OCI-LY7 (cell line): ENCODE measurements around the gene STXBP1. TPM values are rescaled to one million over a fixed set of nuclear protein-coding genes. Genes with fewer than 3 reads are reported as not detected.

Experiments used
- BruUV-seq: library from RNA; stranded (reverse); fragments of 400-500 nt; replicated peaks from 2 replicates; lab custom pipeline; 2021; lab: Mats Ljungman, UMichigan
- CTCF ChIA-PET: fragments of 300-600 bp; sonication (Branson Sonifier 250); formaldehyde crosslinking; loops from one replicate; lab custom pipeline; 2022; ENCODE audit warnings: antibody characterized with exemption; ENCODE audit not compliant: unreplicated experiment; lab: Charles Lee
- POLR2A ChIA-PET: fragments of 300-600 bp; sonication (Branson Sonifier 250); formaldehyde crosslinking; loops from one replicate; lab custom pipeline; 2022; ENCODE audit warnings: antibody characterized with exemption; lab: Charles Lee
- DNase-seq: peaks from one replicate; pipeline ENCODE4 v3.0.0-alpha.2; 2015; ENCODE audit warnings: low spot score
- H2AFZ ChIP-seq: fragments of 200-600 bp; sonication (generic), shearing (Covaris generic); 2 replicates; pipeline ENCODE4 v1.6.1; 2014; ENCODE audit warnings: mild to moderate bottlenecking, antibody characterized with exemption, low read length, moderate library complexity
- H3K27ac ChIP-seq: fragments of 200-600 bp; sonication (generic); 2 replicates; pipeline ENCODE4 v1.5.1; 2014; ENCODE audit warnings: mixed run types, low read depth, mild to moderate bottlenecking, moderate library complexity, low read length, inconsistent platforms; ENCODE audit not compliant: poor library complexity, severe bottlenecking
- H3K36me3 ChIP-seq: fragments of 200-600 bp; sonication (generic); 2 replicates; pipeline ENCODE4 v1.6.1; 2014; ENCODE audit warnings: mild to moderate bottlenecking, antibody characterized with exemption, low read length, moderate library complexity, mixed read lengths; ENCODE audit not compliant: insufficient read depth
- H3K4me1 ChIP-seq: fragments of 200-600 bp; sonication (generic); 2 replicates; pipeline ENCODE4 v1.5.1; 2014; ENCODE audit warnings: mild to moderate bottlenecking, low read length; ENCODE audit not compliant: insufficient read depth, poor library complexity, severe bottlenecking
- H3K4me2 ChIP-seq: fragments of 200-600 bp; sonication (generic); 2 replicates; pipeline ENCODE4 v1.6.1; 2014; ENCODE audit warnings: mild to moderate bottlenecking, low read length
- H3K4me3 ChIP-seq: fragments of 200-600 bp; sonication (generic); 2 replicates; pipeline ENCODE4 v1.5.1; 2014; ENCODE audit warnings: mild to moderate bottlenecking, low read depth, low read length; ENCODE audit not compliant: poor library complexity, severe bottlenecking
- H3K79me2 ChIP-seq: fragments of 200-600 bp; sonication (generic); 2 replicates; pipeline ENCODE4 v1.6.1; 2016; ENCODE audit warnings: low read depth, mild to moderate bottlenecking, low read length, moderate library complexity, mixed read lengths; ENCODE audit not compliant: insufficient read depth
- H3K9me2 ChIP-seq: fragments of 200-600 bp; sonication (generic); 2 replicates; pipeline ENCODE4 v1.6.1; 2016; ENCODE audit warnings: mild to moderate bottlenecking, low read length, mixed read lengths; ENCODE audit not compliant: insufficient read depth
- H3K9me3 ChIP-seq: fragments of 200-600 bp; sonication (generic); 2 replicates; pipeline ENCODE4 v1.6.1; 2014; ENCODE audit warnings: mild to moderate bottlenecking, mixed run types, low read length, mixed read lengths
- H4K20me1 ChIP-seq: fragments of 200-600 bp; sonication (generic); 2 replicates; pipeline ENCODE4 v1.6.1; 2014; ENCODE audit warnings: mild to moderate bottlenecking, antibody characterized with exemption, low read length, moderate library complexity, mixed read lengths; ENCODE audit not compliant: insufficient read depth
- CTCF ChIP-seq: fragments of 200-600 bp; sonication (generic); conservative IDR thresholded peaks from 2 replicates; pipeline ENCODE4 v1.5.1; 2014; ENCODE audit warnings: mild to moderate bottlenecking, antibody characterized with exemption, low read length, moderate library complexity, mixed read lengths
- EZH2phosphoT487 ChIP-seq: fragments of 200-600 bp; sonication (generic); IDR thresholded peaks from 2 replicates; pipeline ENCODE4 v1.6.1; 2018; ENCODE audit warnings: low read depth, borderline replicate concordance, mild to moderate bottlenecking, mixed run types, antibody characterized with exemption, low read length, moderate library complexity, mixed read lengths
- intact Hi-C: fragments of 100-400 bp; cut with micrococcal nuclease; formaldehyde crosslinking; loops from one replicate; pipeline ENCODE4 v1.10.0; 2022; ENCODE audit not compliant: unreplicated experiment
- total RNA-seq, 2 experiments: library from RNA; depleted of rRNA in 1 of 2; stranded (reverse); fragments of >200 nt in 1 of 2; shearing (Covaris generic) in 1 of 2; gene quantifications; 2 replicates each; pipeline ENCODE4 v1.2.3, GENCODE V29; 2014 to 2022

STXBP1 gene
- total RNA-seq, 2 experiments from 2014 or later, result 4.1 to 20.4 TPM

GRCh38 chr9:127720031-127720864 is 108.2 kb downstream of the STXBP1 start:
- ChIA-PET POLR2A (interaction anchor here (0.6 kb wide), 1 partner anchor 202 kb away, joined by 3 read pairs; no protein-coding TSS in a partner anchor), CTCF (no interaction called here)
- Histone ChIP-seq H3K4me2 (no peak overlapping the region), H3K4me3 (no peak overlapping the region), H4K20me1 (no peaks in the 10 kb centered on the region), H3K9me3 (no peaks in the 10 kb centered on the region), H2AFZ (no peak overlapping the region), H3K36me3 (no peaks in the 10 kb centered on the region), H3K79me2 (no peaks in the 10 kb centered on the region), H3K4me1 (peaks cover 16% of the 10 kb centered on the region), H3K9me2 (no peaks in the 10 kb centered on the region), H3K27ac (no peak overlapping the region)
- no peak for TF ChIP-seq EZH2phosphoT487
- TF ChIP-seq CTCF, result no peak
- BruUV-seq, result no TSS peak
- no peak for DNase-seq
- intact Hi-C loops, result no loop called here

- TF ChIP-seq CTCF, result no peak
- TF ChIP-seq EZH2phosphoT487, result no peak
These were observed 108.8 kb downstream of the STXBP1 start for GRCh38 chr9:127720865-127721227.

GRCh38 chr9:127721391-127721821 is 109.3 kb downstream of the STXBP1 start:
- H3K9me3 ChIP-seq, result no peaks in the 10 kb centered on the region
- no peak overlapping the region for H3K4me3 ChIP-seq
- H3K36me3 ChIP-seq, result no peaks in the 10 kb centered on the region
- no TSS peak for BruUV-seq
- intact Hi-C loops, result no loop called here
- H3K9me2 ChIP-seq, result no peaks in the 10 kb centered on the region
- no peak overlapping the region for H3K27ac ChIP-seq
- H4K20me1 ChIP-seq, result no peaks in the 10 kb centered on the region
- H3K4me1 ChIP-seq, result peaks cover 11% of the 10 kb centered on the region
- DNase-seq, result no peak
- no peak overlapping the region for H3K4me2 ChIP-seq
- H2AFZ ChIP-seq, result no peak overlapping the region
- no peaks in the 10 kb centered on the region for H3K79me2 ChIP-seq
- no peak for TF ChIP-seq CTCF
- no peak for TF ChIP-seq EZH2phosphoT487
- CTCF ChIA-PET, result no interaction called here
- POLR2A ChIA-PET, result interaction anchor here (0.6 kb wide), 1 partner anchor 133 kb away, joined by 3 read pairs; no protein-coding TSS in a partner anchor

More at GRCh38 chr9:127720865-127721227, 108.8 kb downstream of the STXBP1 start:
- no TSS peak for BruUV-seq
- Histone ChIP-seq H3K4me2 (no peak overlapping the region), H3K4me1 (peaks cover 16% of the 10 kb centered on the region), H4K20me1 (no peaks in the 10 kb centered on the region), H3K9me3 (no peaks in the 10 kb centered on the region), H3K36me3 (no peaks in the 10 kb centered on the region), H3K9me2 (no peaks in the 10 kb centered on the region), H3K79me2 (no peaks in the 10 kb centered on the region), H3K4me3 (no peak overlapping the region), H2AFZ (no peak overlapping the region), H3K27ac (no peak overlapping the region)
- CTCF ChIA-PET, result no interaction called here
- POLR2A ChIA-PET, result no interaction called here
- intact Hi-C loops, result no loop called here
- no peak for DNase-seq
